A549 treated with Mapracorat at 1 μM for 4 hours (cell line): ENCODE measurements around the gene B3GALT2. TPM values are rescaled to one million over a fixed set of nuclear protein-coding genes. Genes with fewer than 3 reads are reported as not detected.

Experiments
- total RNA-seq: library from RNA; stranded (reverse); fragments of 200-300 nt; extraction: Qiagen RNA extraction; gene quantifications from 5 replicates; pipeline ENCODE4 v1.2.3, GENCODE V29; 2022

Gene B3GALT2
- not detected in 5 replicates for total RNA-seq

GRCh38 chr1:193185901-193186731 lies at the start of gene B3GALT2:
Gene B3GALT2, minus strand, starts transcription at chr1:193186613. Its CDS starts 5,051 bp downstream, at chr1:193181562.

Other genes starting within 250 kb of the B3GALT2 start
- gene UCHL5, start 127.3 kb downstream of the B3GALT2 start, total RNA-seq: 37.1 to 43.7 TPM (median 42.5 TPM) in 5 replicates
- 23.3 to 31.1 TPM (median 25.5 TPM) in 5 replicates for gene RO60, start 127.0 kb downstream of the B3GALT2 start, total RNA-seq
- gene GLRX2, start 81.2 kb downstream of the B3GALT2 start, total RNA-seq: 39.7 to 50.8 TPM (median 46.9 TPM) in 5 replicates
- gene CDC73, start 64.6 kb downstream of the B3GALT2 start, total RNA-seq: 26.3 to 35.0 TPM (median 31.4 TPM) in 5 replicates